CD4-positive, alpha-beta T cell treated with Interleukin-4 for 4 hours (primary cell): ENCODE measurements around the gene TRIM29.
A peak's percentile ranks its signal among the peaks of the same experiment; 100 is the strongest.

Experiments used
- DNase-seq: peaks from one replicate; pipeline ENCODE4 v3.0.0-alpha.2; 2020

TRIM29 gene

GRCh38 chr11:120122924-120123683 lies 14.8 kb downstream of the TRIM29 start:
- no peak for DNase-seq

- no peak for DNase-seq
Measured at GRCh38 chr11:120121914-120122473, 15.9 kb downstream of the TRIM29 start.

GRCh38 chr11:120121336-120121735 lies 16.6 kb downstream of the TRIM29 start:
- no peak for DNase-seq

- no peak for DNase-seq
Measured at GRCh38 chr11:120120805-120121335, 17.0 kb downstream of the TRIM29 start.

GRCh38 chr11:120119121-120119520 lies 18.8 kb downstream of the TRIM29 start:
- DNase-seq: no peak

GRCh38 chr11:120117991-120118390 lies 19.9 kb downstream of the TRIM29 start:
- DNase-seq: no peak

- DNase-seq: no peak
Measured at GRCh38 chr11:120116966-120117365, 20.9 kb downstream of the TRIM29 start.

GRCh38 chr11:120115272-120116000 lies 22.5 kb downstream of the TRIM29 start:
- no peak for DNase-seq

GRCh38 chr11:120112174-120112796 lies 25.6 kb downstream of the TRIM29 start:
- no peak for DNase-seq

- no peak for DNase-seq
Measured at GRCh38 chr11:120109531-120109930, 28.4 kb downstream of the TRIM29 start.

- no peak for DNase-seq
Measured at GRCh38 chr11:120108785-120109168, 29.1 kb downstream of the TRIM29 start.

GRCh38 chr11:120108154-120108784 lies 29.6 kb downstream of the TRIM29 start:
- DNase-seq: peak; percentile 27

- no peak for DNase-seq
Measured at GRCh38 chr11:120107692-120108091, 30.2 kb downstream of the TRIM29 start.

GRCh38 chr11:120106354-120107150 lies 31.4 kb downstream of the TRIM29 start:
- no peak for DNase-seq

GRCh38 chr11:120105576-120105975 lies 32.3 kb downstream of the TRIM29 start:
- DNase-seq: no peak

- no peak for DNase-seq
Measured at GRCh38 chr11:120104041-120104565, 33.8 kb downstream of the TRIM29 start.

- no peak for DNase-seq
Measured at GRCh38 chr11:120102864-120103122, 35.1 kb downstream of the TRIM29 start.

- DNase-seq: no peak
Measured at GRCh38 chr11:120102050-120102863, 35.7 kb downstream of the TRIM29 start.

- DNase-seq: no peak
Measured at GRCh38 chr11:120098503-120099020, 39.4 kb downstream of the TRIM29 start.

- no peak for DNase-seq
Measured at GRCh38 chr11:120097721-120098385, 40.1 kb downstream of the TRIM29 start.
